Esophagus muscularis mucosa (tissue), 3 donors: Measurements from ENCODE around the gene MDGA2.

Source experiments
- POLR2AphosphoS5 ChIP-seq, 2 donors: sonication (generic); formaldehyde crosslinking; IDR thresholded peaks; one replicate each; pipeline ENCODE4 v1.6.1; 2017; ENCODE audit warnings: antibody characterized with exemption in 2 of 2
- TF ChIP-seq, protein P1 (sequence below), 3 experiments: fragments of 200-600 bp in 2 of 3; fragments of 450-650 bp in 1 of 3; sonication (generic) in 2 of 3; IDR thresholded peaks; one replicate each; pipeline ENCODE4 v1.5.1; 2017 to 2019; ENCODE audit warnings: antibody characterized with exemption in 3 of 3, mild to moderate bottlenecking in 2 of 3, moderate library complexity in 1 of 3

DNA sequence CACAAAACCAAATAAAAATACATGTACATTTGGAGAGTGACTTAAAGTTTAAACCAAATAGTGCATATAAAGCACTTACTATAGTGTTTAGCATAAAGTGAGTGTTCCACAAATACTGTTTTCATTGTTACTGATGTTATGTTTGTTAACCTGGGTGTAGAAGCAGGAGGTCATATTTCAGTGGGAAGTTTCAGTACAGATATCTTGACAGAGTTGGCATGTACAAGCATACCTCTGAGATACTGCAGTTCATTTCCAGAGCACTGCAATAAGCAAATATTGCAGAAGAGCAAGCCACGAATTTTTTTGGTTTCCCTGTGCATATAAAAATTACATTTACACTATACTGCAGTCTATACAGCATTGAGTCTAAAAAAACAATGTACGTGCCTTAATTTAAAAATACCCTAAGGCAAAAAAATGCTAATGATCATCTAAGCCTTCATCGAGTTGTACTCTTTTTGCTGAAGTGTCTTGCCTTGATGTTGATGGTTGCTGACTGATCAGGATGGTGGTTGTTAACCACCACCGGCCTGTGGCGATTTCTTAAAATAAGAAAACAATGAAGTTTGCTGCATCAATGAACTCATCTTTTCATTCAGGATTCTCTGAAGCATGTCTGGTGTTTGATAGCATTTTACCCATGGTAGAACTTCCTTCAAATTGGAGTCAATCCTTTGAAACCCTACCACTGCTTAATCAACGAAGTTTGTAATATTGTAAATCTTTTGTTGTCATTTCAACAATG, 662.7 kb downstream of the MDGA2 start:
- TF ChIP-seq, protein P1, sequence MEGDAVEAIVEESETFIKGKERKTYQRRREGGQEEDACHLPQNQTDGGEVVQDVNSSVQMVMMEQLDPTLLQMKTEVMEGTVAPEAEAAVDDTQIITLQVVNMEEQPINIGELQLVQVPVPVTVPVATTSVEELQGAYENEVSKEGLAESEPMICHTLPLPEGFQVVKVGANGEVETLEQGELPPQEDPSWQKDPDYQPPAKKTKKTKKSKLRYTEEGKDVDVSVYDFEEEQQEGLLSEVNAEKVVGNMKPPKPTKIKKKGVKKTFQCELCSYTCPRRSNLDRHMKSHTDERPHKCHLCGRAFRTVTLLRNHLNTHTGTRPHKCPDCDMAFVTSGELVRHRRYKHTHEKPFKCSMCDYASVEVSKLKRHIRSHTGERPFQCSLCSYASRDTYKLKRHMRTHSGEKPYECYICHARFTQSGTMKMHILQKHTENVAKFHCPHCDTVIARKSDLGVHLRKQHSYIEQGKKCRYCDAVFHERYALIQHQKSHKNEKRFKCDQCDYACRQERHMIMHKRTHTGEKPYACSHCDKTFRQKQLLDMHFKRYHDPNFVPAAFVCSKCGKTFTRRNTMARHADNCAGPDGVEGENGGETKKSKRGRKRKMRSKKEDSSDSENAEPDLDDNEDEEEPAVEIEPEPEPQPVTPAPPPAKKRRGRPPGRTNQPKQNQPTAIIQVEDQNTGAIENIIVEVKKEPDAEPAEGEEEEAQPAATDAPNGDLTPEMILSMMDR (IDR thresholded peaks at IDR 0.05) = no peak
- no peak for TF ChIP-seq POLR2AphosphoS5 (IDR thresholded peaks at IDR 0.05)
